ENCODE measurements around the gene GSTM5. TPM values are rescaled to one million over a fixed set of nuclear protein-coding genes. Genes with fewer than 3 reads are reported as not detected.

The GSTM5 gene
- total and polyA plus RNA-seq, 2 of the 8 experiments (the other 6 are each of a cell fraction or from before 2014, with no cell fraction given) = 0.24 to 0.89 TPM

DNA sequence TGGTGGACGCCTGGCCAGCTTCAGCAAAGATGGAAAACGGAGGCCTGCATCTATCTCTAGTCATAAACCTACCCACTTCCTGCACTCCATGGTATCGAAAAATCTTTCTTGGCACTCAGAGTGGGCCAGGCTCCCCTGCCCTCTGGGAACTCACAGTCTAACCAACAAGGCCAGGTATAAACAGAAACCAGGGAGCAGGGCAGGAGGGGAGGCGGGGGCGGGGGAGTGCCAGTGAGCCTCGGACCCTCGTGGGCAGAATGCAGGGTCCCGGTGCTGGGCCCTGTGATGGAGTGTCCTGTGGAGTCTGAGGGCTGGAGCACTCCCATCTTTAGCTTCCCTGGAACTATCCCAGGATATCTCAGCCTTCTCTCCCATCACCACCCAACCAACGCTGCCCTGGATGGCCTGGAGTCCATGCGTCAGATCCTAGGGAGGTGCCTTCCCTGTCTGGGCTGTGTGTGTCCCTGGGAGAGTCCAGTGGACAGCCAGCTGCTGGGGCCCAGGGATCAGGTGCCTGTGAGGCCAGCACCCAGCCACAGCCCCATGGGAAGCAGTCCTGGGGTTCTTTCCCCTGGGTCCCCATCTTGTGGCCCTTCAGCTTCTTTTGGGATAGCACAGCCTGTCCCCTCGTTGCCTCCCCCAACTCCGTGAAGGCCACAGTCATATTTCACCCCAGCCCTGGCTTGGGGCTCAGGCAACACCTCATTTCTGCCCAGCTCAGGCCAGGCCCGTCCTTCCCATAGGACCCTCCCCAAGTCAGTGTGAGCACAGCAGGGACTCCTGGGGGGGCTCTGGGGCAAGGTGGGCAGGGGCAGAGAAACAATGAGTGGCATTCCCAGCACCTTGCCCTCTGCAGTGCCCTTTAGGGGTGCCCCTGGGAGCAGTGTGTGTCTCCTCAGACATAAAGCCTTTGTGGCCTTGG lies 52.8 kb downstream of the GSTM5 start (continued):
- TF ChIP-seq, protein P1, sequence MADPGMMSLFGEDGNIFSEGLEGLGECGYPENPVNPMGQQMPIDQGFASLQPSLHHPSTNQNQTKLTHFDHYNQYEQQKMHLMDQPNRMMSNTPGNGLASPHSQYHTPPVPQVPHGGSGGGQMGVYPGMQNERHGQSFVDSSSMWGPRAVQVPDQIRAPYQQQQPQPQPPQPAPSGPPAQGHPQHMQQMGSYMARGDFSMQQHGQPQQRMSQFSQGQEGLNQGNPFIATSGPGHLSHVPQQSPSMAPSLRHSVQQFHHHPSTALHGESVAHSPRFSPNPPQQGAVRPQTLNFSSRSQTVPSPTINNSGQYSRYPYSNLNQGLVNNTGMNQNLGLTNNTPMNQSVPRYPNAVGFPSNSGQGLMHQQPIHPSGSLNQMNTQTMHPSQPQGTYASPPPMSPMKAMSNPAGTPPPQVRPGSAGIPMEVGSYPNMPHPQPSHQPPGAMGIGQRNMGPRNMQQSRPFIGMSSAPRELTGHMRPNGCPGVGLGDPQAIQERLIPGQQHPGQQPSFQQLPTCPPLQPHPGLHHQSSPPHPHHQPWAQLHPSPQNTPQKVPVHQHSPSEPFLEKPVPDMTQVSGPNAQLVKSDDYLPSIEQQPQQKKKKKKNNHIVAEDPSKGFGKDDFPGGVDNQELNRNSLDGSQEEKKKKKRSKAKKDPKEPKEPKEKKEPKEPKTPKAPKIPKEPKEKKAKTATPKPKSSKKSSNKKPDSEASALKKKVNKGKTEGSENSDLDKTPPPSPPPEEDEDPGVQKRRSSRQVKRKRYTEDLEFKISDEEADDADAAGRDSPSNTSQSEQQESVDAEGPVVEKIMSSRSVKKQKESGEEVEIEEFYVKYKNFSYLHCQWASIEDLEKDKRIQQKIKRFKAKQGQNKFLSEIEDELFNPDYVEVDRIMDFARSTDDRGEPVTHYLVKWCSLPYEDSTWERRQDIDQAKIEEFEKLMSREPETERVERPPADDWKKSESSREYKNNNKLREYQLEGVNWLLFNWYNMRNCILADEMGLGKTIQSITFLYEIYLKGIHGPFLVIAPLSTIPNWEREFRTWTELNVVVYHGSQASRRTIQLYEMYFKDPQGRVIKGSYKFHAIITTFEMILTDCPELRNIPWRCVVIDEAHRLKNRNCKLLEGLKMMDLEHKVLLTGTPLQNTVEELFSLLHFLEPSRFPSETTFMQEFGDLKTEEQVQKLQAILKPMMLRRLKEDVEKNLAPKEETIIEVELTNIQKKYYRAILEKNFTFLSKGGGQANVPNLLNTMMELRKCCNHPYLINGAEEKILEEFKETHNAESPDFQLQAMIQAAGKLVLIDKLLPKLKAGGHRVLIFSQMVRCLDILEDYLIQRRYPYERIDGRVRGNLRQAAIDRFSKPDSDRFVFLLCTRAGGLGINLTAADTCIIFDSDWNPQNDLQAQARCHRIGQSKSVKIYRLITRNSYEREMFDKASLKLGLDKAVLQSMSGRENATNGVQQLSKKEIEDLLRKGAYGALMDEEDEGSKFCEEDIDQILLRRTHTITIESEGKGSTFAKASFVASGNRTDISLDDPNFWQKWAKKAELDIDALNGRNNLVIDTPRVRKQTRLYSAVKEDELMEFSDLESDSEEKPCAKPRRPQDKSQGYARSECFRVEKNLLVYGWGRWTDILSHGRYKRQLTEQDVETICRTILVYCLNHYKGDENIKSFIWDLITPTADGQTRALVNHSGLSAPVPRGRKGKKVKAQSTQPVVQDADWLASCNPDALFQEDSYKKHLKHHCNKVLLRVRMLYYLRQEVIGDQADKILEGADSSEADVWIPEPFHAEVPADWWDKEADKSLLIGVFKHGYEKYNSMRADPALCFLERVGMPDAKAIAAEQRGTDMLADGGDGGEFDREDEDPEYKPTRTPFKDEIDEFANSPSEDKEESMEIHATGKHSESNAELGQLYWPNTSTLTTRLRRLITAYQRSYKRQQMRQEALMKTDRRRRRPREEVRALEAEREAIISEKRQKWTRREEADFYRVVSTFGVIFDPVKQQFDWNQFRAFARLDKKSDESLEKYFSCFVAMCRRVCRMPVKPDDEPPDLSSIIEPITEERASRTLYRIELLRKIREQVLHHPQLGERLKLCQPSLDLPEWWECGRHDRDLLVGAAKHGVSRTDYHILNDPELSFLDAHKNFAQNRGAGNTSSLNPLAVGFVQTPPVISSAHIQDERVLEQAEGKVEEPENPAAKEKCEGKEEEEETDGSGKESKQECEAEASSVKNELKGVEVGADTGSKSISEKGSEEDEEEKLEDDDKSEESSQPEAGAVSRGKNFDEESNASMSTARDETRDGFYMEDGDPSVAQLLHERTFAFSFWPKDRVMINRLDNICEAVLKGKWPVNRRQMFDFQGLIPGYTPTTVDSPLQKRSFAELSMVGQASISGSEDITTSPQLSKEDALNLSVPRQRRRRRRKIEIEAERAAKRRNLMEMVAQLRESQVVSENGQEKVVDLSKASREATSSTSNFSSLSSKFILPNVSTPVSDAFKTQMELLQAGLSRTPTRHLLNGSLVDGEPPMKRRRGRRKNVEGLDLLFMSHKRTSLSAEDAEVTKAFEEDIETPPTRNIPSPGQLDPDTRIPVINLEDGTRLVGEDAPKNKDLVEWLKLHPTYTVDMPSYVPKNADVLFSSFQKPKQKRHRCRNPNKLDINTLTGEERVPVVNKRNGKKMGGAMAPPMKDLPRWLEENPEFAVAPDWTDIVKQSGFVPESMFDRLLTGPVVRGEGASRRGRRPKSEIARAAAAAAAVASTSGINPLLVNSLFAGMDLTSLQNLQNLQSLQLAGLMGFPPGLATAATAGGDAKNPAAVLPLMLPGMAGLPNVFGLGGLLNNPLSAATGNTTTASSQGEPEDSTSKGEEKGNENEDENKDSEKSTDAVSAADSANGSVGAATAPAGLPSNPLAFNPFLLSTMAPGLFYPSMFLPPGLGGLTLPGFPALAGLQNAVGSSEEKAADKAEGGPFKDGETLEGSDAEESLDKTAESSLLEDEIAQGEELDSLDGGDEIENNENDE (IDR thresholded peaks at IDR 0.05; ENCODE audit: insufficient replicate concordance, low read length) = no peak
- no peak for TF ChIP-seq JUN (IDR thresholded peaks at IDR 0.05; ENCODE audit: low read depth, low read length)

Data from H1 (cell line).